Kidney capillary endothelial cell (primary cell): ENCODE measurements around the gene HOXA4.

Experiments
- DNase-seq: peaks from one replicate; pipeline ENCODE4 v3.0.0-alpha.2; 2018; ENCODE audit warnings: low spot score

Gene HOXA4

GRCh38 chr7:27133409-27134231 is 3.1 kb upstream of the HOXA4 start:
- no peak for DNase-seq

GRCh38 chr7:27132978-27133377 is 2.4 kb upstream of the HOXA4 start:
- no peak for DNase-seq

DNA sequence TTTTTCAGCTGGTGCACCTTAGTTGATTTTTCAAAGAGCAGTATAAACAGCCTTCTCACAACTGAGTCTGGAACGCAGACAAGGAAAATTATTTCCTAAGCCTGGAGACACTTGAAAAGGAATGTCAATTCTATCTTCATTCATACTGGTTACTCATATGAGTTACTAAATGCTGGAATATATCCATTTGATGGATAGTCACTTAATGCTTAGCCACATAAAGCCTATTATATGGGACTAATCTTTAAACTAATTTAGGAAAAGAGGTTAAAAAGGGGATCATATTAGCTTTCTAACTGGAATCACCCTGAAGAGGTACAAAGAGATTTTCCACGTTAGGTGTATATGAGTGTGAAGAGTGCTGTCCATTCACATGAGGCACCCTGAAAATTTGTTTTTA is 1.7 kb upstream of the HOXA4 start:
- DNase-seq = no peak

DNA sequence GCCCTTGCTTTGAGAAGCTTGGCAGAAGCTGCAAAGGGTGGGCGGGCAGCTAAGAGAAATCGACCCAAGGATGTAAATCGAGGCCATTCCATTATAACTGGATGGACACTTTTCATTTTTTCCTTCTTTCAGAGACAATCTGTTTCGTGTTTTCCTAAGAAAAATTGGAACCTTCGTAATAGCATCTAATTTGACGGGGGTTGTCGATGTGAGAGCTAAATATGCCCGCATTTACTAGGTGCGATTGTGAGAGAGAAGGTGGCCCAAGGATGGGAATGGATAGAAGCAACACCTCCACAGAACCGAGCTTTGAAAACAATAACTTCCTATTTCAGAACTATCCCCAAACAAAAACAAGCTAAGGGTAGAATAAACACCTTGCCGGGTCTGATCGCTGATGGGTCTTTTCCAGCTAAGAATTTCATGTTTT is 848 bp upstream of the HOXA4 start:
- no peak for DNase-seq

DNA sequence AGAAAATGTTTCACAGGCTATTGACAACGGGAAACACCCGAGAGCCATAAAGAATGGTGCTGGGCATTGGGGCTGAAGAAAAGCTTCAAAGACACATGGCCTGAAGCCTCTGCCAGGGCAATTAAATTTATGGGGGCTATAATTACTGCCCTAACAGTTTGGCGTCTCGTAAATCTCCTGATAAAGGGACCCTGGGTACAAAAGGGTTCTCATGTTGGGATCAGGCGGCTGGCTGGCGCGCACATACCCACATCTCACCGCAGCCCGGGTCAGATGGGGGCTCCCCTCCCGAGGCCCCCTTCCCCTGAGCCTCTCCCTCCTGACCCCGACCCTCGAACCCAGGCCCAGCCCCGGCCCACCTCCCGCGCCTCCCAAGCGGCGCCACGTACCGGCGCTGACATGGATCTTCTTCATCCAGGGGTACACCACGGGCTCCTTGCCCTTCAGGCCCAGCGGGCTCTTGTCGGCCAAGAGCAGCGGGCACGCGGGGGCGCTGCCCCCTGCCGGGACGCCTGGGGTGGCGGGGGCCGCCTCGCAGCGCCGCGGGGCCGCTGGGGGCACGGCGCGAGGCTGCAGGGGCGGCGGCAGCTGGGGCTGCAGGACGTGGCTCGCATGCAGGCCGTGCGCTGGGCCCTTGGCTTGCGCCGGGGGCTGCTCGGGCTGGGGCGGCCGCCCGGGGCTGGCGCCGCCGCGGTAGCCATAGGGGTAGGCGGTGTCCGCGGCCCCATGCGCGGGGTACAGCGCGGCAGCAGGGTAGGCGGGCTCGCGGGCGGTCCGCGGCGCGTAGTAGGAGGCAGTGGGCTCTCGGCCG is 623 bp downstream of the HOXA4 start:
- no peak for DNase-seq

DNA sequence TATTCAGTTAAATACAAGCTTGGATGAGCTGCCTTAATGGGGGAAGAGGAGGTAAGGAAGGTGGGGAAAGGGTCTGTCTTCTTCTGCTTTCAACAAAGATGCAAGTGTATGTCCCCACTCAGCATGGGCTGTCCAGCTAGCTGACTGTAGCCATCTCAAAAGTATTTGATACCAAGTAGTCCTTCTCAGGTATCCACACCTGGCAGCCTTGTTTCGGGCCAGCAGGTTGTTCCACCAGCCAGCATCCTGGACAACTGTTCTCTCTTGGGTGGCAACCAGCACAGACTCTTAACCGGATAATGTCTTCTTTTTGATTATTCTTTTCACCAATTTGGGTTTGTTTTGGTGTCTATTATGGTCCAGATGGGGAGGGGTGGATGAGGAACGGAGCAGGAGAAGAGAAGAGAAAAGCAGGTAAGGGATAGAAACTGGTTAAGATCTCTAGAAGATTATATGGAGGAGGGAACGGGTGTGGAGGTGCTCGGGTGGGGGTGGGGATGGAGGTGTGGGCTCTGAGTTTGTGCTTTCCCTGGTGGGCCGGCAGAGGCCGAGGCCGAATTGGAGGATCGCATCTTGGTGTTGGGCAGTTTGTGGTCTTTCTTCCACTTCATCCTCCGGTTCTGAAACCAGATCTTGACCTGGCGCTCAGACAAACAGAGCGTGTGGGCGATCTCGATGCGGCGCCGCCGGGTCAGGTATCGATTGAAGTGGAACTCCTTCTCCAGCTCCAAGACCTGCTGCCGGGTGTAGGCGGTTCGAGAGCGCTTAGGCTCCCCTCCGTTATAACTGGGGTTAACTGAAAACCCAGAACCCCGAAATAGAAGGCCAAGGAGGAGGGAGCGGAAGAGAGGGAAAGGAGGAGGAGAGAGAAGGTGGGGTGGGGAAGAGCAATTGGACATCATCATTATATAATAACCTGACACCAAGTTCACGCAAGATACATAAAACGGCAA is 1.5 kb downstream of the HOXA4 start:
- no peak for DNase-seq

DNA sequence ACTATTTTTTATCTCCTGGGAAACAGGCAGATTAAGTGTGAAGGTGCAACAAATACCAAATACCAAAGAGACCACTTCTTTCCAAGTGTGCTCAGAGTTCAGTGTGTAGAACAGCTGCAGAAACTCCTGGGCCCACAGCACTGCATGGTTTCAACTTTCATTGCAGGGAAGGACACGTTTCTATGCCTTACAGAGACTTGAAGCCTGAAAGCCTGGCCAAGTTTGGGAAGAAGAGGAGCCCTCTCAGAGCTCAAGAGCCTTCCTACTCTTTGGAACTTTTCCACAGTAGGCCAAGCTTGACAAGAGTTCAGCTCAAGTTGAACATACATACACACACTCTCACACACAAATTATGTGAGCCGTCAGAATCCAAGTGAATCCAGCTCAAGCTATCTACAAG is 2.5 kb downstream of the HOXA4 start:
- no peak for DNase-seq

GRCh38 chr7:27126596-27127327 is 3.8 kb downstream of the HOXA4 start:
- no peak for DNase-seq

DNA sequence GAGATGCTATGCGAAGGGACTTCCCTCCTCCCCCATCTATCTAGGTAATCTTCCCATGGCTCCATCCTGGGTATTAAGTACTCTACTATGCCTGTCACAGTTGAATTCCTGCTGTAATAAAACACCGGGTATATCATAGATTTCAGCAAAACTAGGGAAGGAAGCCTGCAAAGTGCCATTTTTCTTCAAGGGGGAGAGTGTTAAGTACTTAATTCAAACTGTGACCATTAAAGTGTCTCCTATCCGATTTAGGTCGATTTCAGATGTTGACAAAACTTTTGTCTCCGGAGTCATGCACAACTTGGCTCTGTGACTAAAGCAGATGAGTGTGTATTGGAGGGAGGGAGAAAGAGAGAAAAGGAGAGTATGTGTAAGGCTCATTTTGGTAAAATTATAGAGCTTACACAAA is 4.6 kb downstream of the HOXA4 start:
- no peak for DNase-seq

DNA sequence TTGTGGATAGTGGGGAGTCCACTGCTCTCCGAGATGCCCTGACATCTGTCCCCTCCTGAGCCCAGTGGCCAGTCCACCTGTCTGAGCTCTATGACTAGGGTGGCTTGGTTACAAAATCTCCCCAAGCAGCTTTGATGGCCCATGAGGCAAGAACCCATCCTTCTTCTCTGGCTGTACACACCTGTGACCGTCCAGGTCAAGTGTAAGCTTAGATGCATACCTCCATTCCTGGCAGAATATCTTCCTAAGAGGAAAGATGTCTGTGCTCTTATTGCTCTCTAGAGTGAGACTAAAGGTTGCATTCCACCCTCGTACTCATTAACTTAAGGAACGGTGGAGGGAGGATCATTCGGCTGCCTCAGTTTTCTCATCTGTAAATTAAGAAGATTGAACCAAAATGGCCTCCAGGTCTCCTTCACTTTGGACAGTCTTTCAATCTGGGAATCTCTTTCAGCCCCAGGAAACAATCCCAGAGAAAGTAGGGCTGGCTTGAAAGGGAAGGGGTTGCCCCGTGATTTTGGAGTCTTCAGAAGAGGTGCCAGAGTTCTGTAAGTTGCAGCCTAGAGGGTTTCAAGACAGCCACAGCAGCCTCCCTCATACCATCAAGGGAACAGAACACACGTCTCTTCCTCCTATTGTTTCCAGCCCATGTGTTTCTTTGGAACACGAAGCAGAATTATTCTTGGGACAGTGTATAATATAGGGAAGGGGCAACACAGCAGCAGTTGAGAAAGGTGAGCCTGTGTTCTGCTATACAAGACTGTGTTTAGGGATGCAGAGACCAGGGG is 5.5 kb downstream of the HOXA4 start:
- DNase-seq = no peak

DNA sequence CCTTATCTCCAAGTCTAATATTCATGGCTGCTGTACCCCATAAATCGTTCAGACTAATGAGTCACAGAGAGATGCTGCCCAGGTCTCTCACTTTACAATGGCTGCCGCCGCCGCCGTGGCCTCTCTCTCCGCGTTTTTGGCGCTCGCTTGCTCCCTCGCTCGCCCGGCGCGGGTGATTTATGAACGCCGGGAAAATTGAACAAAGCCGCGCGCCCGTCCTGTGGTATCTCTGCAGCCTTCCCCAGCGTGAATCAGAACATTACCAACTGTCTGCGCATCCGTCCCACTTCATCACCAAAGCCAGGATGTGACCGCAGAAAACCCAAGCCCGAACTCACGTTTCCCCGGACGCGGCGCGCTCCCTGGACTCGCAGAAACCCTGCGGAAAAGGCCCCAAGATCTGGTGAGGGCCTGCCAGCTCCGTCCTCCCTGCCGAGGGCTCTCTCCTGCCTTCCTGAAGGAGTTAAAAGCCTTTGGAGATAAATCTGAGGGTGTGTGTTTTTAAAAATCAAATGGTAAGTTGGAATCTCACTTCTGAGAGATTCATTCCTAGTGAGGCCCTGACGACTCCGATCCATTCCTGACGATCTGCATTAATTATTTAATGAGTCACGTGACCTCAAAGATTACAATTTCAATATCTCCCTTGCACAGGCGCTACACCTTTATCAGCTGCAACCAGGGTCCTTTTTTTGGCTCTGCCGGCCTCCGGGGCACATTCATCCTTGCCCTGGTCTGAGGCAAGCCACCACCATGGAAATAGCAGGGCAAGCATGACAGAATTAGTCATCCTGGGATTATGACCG is 6.3 kb downstream of the HOXA4 start:
- peak; percentile 71 for DNase-seq

DNA sequence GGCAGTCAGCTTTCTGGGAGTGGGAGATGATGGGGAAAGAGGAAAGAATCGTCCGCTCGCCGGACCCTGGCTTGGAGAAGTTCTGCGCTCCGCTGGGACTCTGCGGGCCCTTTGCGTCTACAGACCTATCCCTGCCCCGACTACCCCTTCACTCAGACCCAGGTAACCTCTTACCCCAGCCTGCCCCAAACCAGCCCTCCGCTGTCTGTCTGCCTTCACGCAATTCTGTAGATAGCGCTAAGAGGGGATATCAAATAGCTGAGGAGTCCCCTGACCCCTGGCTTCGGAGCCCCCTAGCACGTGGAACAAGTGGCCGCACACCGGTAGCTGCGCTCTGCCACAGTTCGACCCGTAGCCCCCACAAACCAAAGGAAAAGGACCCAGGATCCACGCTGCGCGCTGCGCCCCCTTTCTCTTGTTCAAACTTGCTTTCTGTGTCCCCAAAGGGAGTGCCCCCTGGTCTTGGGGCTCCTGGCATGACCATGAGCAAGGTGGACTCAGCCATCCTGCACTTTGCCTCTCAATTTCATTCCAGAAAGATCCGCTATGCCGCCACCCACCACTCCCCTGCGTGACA is 7.0 kb downstream of the HOXA4 start:
- DNase-seq = no peak

GRCh38 chr7:27123007-27123476 is 7.5 kb downstream of the HOXA4 start:
- DNase-seq = no peak

DNA sequence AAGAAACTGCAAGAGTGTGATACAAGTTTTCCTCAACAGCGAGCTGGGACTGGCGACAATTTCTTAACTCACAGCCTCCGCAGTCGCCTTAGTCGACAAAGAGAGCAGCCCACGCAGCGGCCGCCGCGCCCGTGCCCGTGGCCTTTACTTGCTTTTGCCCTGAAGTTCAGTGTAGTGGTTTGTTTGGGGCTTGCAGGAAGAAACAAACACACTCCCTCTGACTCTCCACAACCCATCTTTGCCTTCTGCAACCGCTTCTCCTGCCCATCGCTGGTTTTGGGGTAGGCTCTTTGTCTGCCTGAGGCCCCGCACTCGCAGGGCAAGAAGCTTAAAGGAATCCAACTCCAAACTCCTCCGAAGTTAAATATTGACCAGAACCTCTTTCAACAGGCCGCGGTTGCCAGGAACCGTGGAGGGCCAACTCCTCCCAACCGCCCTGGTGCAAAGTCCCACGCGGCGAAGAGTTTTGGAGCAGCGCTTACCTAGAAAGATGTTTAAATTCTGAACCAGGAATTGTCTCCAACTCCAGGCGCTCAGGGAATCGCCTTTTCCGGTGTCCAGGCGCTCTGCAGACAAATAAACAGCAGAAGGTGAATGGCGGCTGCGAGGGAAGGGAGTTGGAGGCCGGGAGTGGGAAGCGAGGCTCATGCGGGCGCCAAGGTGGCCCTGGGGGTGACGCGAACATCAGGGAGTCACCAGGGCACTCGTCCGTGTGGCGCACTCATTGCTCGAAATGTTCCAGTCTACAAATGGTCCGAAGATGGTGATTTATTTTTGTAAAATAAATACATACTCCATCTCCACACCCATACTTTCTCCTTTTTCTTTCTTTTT is 8.3 kb downstream of the HOXA4 start:
- no peak for DNase-seq

GRCh38 chr7:27121684-27122076 is 8.9 kb downstream of the HOXA4 start:
- DNase-seq = no peak

DNA sequence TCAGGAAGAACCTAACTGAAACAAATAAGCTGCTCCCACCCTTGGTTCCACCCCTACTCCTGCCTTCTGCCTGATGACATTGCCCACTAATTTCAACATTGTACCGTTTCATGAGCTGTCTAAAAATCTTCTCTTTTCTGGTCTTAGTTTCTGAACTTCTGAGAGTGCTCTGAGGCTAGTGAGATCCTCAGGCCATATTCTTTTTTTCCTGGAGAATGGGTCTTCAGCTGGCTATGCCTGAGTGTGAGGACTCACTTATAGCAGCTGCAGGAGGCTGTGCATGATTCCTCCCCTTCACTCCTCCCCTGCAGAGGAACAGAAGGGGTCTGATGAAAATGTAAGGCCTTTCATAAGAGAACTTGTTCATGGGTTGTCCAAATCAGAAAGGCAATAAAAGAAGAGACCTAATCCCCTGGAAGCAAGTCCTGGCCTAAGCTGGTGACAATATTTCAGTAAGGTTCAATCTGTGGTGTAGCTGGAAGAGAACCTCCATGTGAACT is 11.1 kb downstream of the HOXA4 start:
- no peak for DNase-seq

DNA sequence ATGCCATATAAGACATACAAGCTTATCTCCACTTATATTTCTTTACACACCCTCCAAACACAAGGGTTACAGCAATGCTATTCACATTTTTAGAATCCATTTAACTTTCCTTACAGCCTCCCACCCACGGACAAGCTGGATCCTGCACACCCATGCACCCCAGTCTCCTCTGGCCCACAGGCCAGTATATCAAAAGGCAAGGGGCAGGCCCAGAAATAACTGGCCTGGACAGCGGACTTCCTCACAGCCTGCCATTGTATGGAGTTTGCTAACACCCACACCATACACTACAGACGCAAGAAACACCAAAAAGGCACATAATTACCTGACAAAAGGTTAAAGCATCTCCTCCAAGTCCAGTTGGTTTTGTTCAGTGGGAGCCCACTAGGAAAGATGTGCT is 12.0 kb downstream of the HOXA4 start:
- DNase-seq = no peak

DNA sequence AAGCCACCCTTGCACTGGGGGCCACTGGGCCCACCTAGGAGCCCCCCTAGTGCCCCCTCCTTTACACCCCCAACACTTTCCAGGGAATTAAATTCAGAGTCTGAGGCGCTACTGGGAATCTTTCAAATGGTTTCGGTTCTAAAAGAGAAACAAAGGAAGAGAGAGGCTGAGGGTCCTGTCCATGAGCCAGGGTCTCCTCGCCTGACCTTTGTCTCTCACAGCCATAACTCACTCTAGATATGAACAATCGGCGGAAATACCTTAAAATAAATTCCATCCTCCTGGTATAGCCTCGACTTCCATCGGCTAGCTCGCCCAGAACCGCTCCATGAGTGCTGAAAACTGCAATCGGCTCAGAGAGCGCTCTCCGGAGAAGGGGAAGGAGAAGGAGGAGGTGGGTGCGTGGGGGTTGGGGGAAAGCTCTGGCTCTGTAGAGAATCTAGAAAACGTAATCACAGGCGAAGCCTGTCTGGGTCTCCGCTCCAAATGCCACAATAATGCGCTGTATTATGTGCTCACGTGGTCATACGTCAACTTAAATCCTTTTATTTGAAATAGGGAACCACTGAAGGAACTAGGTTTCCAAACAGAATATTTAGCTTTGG is 12.6 kb downstream of the HOXA4 start:
- no peak for DNase-seq
